HUDEP-2 (cell line): ENCODE data around the gene RPL10.
"Not testable (repeated sequence)": the region's sequence is repeated elsewhere in the genome, so short reads cannot be mapped to it uniquely, and the experiment has no call there.

Experiments
- DNase-seq, 76 experiments: peaks; one replicate each; lab custom pipeline; 2025; ENCODE audit not compliant: unreplicated experiment in 76 of 76; lab: John Stamatoyannopoulos, UW

The RPL10 gene

GRCh38 chrX:154375156-154375504, 23.0 kb upstream of the RPL10 start:
- DNase-seq = no peak

DNA sequence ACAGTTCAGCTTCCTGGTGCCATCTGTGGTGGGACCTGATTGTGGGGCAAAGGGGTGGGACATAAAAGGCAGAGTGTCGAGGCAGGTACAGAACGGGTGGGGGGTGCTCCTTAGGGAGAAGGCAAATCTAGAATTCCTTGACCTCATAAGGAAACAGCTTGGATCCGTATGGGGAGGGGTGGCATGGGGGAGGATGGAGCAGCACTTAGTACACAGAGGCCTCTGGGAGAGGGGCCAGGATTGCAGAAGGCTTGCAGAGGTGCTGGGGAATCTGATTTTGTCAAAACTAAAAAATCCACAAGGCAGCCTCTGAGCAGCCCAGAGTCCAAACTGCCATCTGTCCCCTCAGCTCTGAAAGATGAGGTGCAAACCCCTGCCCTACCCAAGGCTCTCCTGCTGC, 21.4 kb upstream of the RPL10 start:
- DNase-seq = no peak

- DNase-seq = peak in 29 of 76 experiments; percentile 1 to 53 (median 24)
Observed at GRCh38 chrX:154378059-154378798, 19.9 kb upstream of the RPL10 start.

DNA sequence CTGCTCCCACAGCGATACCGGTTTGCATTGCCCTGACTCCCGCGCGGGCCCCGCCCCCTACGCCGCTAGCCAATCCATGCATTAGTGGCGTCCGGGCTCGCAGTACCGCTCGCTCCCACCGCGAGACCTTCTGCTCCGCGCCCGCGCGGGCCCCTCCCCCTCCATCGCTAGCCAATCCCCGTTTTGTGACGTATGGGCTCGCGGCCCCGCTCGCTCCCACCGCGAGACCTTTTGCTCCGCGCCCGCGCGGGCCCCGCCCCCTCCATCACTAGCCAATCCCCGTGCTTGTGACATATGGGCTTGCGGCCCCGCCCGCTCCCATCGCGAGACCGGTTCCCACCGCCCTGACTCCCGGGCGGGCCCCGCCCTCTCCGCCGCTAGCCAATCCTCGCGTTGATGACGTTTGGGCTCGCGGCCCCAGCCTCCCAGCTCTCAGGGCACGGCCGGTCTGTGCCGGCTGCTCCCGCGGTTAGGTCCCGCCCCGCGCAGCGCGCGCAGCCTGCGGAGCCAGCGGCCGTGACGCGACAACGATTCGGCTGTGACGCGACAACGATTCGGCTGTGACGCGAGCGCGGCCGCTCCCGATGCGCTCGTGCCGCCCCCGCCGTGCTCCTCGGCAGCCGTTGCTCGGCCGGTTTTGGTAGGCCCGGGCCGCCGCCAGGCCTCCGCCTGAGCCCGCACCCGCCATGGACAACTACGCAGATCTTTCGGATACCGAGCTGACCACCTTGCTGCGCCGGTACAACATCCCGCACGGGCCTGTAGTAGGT, 19.2 kb upstream of the RPL10 start, which contains the start of gene EMD:
Gene EMD (plus strand): TSS at position 497 of the 770 bp plus-strand sequence. CDS start 190 bp downstream, at position 687.
- peak in 75 of 76 experiments; percentile 31 to 100 (median 98) for DNase-seq

- no peak for DNase-seq
Observed at GRCh38 chrX:154379569-154379951, 18.6 kb upstream of the RPL10 start.

DNA sequence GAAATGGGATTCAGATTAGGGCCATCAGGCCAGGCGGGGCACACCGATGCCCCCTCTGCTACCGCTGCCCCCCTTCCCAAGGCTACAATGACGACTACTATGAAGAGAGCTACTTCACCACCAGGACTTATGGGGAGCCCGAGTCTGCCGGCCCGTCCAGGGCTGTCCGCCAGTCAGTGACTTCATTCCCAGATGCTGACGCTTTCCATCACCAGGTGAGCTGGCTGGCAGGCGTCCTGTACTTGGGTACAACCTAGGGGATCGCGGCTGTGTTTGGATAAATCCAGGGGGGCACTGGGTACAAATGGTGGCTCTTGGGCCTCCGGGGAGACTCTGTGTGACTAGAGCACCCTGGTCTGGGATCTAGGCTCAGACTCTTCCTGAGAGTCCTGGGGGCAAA, 18.0 kb upstream of the RPL10 start:
- no peak for DNase-seq

DNA sequence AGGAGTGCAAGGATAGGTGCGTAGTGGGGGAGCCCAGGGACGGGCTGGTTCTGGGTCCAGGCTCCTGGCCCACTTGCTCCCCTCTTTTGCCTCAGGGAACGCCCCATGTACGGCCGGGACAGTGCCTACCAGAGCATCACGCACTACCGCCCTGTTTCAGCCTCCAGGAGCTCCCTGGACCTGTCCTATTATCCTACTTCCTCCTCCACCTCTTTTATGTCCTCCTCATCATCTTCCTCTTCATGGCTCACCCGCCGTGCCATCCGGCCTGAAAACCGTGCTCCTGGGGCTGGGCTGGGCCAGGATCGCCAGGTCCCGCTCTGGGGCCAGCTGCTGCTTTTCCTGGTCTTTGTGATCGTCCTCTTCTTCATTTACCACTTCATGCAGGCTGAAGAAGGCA, 17.4 kb upstream of the RPL10 start:
- no peak for DNase-seq

GRCh38 chrX:154381271-154381670, 16.9 kb upstream of the RPL10 start:
- no peak for DNase-seq

DNA sequence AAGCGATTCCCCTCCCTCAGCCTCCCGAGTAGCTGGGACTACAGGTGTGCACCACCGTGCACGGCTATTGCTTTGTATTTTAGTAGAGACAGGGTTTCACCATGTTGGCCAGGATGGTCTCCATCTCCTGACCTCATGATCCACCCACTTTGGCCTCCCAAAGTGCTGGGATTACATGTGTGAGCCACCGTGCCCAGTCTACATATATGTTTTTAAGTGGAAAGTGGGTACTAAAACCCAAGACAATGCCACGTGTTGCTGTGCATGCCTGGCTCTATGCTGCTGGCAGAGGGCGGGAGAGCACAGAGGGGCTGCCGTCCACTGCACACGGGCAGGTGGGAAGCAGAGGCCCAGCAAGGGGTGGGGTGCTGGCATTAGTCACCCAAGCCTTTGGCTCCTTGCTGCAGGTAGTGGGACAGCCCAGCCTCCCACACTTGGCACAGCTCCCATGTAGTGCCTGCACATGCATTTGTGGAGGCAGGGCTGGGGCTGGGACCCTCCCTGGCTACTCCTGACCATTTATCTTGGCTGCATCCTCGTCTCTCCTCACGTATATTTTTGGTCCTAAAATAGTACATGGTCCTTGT, 15.6 kb upstream of the RPL10 start:
- DNase-seq = no peak

DNA sequence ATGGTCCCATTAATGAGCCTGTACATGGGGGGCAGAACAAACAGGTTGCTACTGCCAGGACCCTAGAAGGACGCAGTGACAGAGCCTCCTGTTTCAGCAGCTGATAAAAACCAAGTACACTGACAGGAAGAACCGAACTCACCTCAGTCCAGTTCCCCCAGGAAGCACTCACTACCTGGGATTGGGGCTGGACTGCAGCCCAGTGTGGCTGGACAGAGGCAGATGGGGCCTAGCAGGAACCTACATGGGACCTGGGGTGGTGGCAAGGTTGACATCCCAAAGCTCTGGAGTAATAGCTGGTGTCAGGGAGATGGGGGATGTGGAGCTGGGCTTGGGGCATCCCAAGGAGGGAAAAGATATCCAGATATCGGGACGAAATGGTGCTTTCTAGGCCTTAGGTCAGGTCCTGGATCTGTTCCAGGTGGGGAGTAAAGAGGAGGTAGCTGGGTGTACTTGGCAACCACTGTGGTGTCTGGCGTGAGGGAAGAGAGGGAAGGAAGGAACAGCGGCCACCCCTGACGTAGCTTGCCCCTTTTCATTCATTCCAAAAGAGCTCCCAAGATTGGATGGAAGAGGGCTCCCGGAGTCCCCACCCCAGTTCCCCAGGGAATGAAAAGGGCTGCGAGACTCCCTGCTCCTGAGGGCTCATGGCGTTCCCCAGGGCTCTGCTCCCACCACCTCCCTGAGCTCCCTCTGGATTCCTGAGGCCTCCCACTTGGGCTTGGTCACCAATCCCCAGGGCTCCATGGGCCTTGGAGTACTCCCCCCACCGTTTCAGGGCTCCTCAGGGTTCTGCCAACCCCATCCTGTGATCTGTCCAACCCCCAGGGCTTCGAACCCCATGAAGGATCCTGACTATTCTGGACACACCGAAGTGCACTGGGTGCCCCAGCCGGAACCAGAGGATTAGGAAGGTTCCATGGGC, 14.6 kb upstream of the RPL10 start:
- no peak for DNase-seq

DNA sequence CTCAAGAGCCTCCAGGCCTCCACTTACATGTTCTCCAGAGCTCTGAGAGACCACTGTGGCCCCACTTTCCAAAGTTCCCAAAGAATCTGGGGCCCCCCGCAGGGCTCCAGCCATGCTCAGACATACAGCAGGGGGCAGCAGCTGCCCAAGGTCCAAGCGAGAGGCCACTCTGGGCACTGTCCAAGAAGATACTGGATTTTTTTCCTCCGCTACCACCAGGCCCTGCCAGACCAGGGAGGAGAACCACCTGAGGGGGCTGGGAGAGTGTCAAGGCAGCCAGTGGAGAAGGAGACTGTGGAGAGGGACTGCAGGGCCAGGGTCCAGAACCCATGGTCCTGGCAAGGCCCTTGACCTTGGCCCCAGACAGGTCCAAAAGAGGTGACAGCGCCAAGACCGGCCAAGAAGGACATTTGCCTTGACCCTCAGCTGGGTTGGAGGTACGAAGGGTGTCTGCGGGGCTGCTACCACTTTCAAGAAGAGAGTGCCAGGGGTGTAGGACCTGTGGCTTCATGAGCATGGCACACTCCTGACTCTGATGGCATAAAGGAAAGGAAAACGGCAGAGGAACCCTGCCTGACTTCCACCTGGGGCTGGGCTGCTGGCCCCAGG, 13.8 kb upstream of the RPL10 start:
- no peak for DNase-seq

- not testable (repeated sequence) for DNase-seq
Observed at GRCh38 chrX:154388094-154388493, 10.1 kb upstream of the RPL10 start.

- DNase-seq = not testable (repeated sequence)
Observed at GRCh38 chrX:154388649-154389048, 9.5 kb upstream of the RPL10 start.

DNA sequence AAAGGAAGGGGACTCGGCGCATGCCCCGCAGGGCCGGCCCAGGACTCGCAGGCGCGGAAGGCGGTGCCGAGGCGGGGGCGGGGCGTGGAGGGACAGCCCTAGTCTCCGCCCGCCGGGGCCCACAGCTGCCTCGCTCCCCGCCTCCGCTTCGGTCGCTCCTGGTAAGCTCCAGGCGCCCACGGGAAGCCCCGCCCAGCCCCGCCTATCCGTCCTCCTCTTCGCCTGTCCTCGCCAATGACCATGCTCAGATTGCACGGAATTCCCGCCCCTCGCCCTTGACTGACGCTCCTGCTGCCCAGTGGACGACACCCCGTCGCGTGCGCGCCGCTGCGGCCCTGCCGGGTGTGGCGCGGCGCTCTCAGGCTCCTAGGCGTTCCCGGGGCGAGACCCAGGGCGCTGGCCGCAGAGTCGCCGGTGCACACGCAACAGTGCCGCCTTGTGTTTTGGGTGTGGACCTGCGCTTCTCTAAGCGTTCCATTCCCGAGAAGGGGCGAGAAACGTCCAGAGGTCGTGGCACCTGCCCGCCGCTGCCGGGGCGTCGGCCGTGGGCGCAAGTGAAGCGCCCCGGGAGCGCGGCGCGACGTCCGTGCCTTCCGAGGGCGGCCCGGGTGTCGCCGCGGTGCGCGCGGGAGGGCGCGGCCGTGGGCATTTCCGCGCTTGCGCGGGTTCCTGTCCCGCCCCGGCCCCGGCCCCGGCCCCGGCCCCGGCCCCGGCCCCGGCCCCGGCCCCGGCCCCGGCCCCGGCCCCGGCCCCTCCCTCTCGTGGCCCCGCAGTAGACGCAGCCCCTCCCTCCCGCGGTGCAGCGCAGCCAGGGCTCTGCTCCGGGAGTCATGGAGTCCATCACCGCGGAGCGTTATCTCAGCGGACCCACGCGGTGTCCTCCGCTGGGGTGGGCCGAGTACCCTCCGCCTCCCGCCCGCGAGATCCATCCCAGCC, 8.1 kb upstream of the RPL10 start:
- not testable (repeated sequence) for DNase-seq

- not testable (repeated sequence) for DNase-seq
Observed at GRCh38 chrX:154396363-154396762, 1.8 kb upstream of the RPL10 start.

DNA sequence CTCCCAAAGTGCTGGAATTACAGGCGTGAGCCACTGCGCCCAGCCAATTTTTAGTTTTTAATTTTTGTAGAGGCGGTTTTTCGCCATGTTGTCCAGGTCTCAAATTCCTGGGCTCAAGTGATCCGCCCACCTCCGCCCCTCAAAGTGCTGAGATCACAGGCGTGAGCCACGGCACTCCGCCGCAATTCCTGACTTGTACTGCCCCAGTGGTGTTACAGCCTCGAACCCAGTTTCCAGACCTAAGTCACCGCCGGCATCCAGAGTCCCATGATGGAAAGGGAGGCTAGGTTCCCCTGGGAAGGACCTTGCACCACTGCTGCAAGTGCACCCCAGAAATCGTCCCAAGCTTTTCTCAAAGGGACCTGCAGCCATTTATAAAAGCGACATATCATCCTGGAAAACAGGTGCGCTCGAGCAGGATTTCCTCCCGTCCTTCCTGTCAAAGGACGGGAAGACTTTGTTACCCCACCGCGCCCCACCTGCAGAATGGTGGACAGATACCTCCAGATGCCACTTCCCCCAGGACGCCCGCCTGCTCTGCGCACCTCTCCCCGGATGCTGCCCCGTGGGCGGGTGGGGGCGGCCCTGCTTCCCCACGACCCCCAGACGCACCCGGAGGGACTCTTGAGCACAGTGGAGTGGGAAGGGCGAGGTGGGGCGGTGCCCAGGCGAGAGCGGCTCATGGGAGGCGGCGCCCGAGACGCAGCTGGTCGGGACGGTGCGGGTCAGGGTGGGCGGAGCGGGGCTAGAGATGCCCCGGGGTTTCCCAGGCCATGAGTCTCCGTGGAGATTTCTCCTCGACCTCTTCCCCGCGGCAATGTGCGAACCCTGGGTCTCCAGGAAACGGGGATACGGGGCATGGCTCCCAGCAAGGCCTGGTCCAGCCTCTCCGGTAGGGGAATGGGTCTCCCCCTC, 947 bp upstream of the RPL10 start:
- DNase-seq = peak in 63 of 76 experiments; percentile 0 to 69 (median 53)

GRCh38 chrX:154398668-154399526, 720 bp downstream of the RPL10 start:
- DNase-seq = peak in 70 of 76 experiments; percentile 13 to 83 (median 65)
